HFFc6 (cell line): ENCODE measurements around the gene ABHD12B. TPM values are rescaled to one million over a fixed set of nuclear protein-coding genes. Genes with fewer than 3 reads are reported as not detected.

Source experiments
- DNase-seq: peaks from one replicate; pipeline ENCODE4 v3.0.0-alpha.2; 2018
- H3K27ac Mint-ChIP-seq: 2 replicates; pipeline ENCODE4 v1.8.0; 2020; ENCODE audit warnings: mild to moderate bottlenecking, mixed read lengths
- H3K27me3 Mint-ChIP-seq: 2 replicates; pipeline ENCODE4 v1.8.0; 2021; ENCODE audit warnings: mild to moderate bottlenecking, moderate library complexity, mixed read lengths; ENCODE audit not compliant: insufficient read depth
- H3K36me3 Mint-ChIP-seq: 2 replicates; pipeline ENCODE4 v1.8.0; 2021; ENCODE audit warnings: low read depth, mixed read lengths
- H3K4me1 Mint-ChIP-seq: 2 replicates; pipeline ENCODE4 v1.8.0; 2020; ENCODE audit warnings: low read depth, mixed read lengths
- H3K4me3 Mint-ChIP-seq: 2 replicates; pipeline ENCODE4 v1.8.0; 2020; ENCODE audit warnings: mild to moderate bottlenecking, moderate library complexity, mixed read lengths
- H3K9me3 Mint-ChIP-seq: 2 replicates; pipeline ENCODE4 v1.8.0; 2020; ENCODE audit warnings: mild to moderate bottlenecking, mixed read lengths
- CTCF ChIP-seq: fragments of 200-600 bp; sonication (generic); IDR thresholded peaks from 2 replicates; pipeline ENCODE4 v1.5.0; 2021; ENCODE audit warnings: antibody characterized with exemption, mild to moderate bottlenecking
- total RNA-seq, 6 experiments: library from RNA; stranded (reverse); fragmentation: NEBNext Ultra II Directional; extraction: Animal tissue kit (Norgen Biotek cat#: 25700); gene quantifications; 2 replicates in 1 of 6; 3 replicates in 5 of 6; pipeline ENCODE4 v1.2.3, GENCODE V29; 2021

ABHD12B gene
- total RNA-seq, 6 experiments from 2014 or later, result 0.34 TPM; not detected in 5

GRCh38 chr14:50897658-50898175 is 25.9 kb downstream of the ABHD12B start:
- peaks cover 8% of the 10 kb centered on the region for H3K4me1 Mint-ChIP-seq
- TF ChIP-seq CTCF, result no peak

GRCh38 chr14:50901361-50901760 is 29.5 kb downstream of the ABHD12B start:
- Mint-ChIP-seq H3K27ac (no peak overlapping the region), H3K4me3 (no peak overlapping the region), H3K4me1 (peaks cover 5% of the 10 kb centered on the region), H3K27me3 (no peaks in the 10 kb centered on the region), H3K36me3 (peaks cover 14% of the 10 kb centered on the region), H3K9me3 (no peaks in the 10 kb centered on the region)
- no peak for DNase-seq
- TF ChIP-seq CTCF, result no peak

More at GRCh38 chr14:50897658-50898175, 25.9 kb downstream of the ABHD12B start:
- Mint-ChIP-seq H3K36me3 (no peaks in the 10 kb centered on the region), H3K9me3 (no peaks in the 10 kb centered on the region), H3K4me3 (no peak overlapping the region), H3K27me3 (peaks cover 1% of the 10 kb centered on the region; the same call in 1 of the 2 replicates), H3K27ac (no peak overlapping the region)
- DNase-seq, result no peak

GRCh38 chr14:50904719-50905118 is 32.9 kb downstream of the ABHD12B start:
- H3K27me3 Mint-ChIP-seq, result no peaks in the 10 kb centered on the region
- no peaks in the 10 kb centered on the region for H3K4me1 Mint-ChIP-seq
- DNase-seq, result no peak
- peaks cover 30% of the 10 kb centered on the region for H3K36me3 Mint-ChIP-seq
- no peak for TF ChIP-seq CTCF
- H3K27ac Mint-ChIP-seq, result no peak overlapping the region
- no peaks in the 10 kb centered on the region for H3K9me3 Mint-ChIP-seq
- no peak overlapping the region for H3K4me3 Mint-ChIP-seq

GRCh38 chr14:50906326-50907065 is 34.6 kb downstream of the ABHD12B start:
- Mint-ChIP-seq H3K27ac (no peak overlapping the region), H3K4me1 (no peaks in the 10 kb centered on the region), H3K36me3 (peaks cover 35% of the 10 kb centered on the region), H3K27me3 (peaks cover 1% of the 10 kb centered on the region; the same call in 1 of the 2 replicates), H3K4me3 (no peak overlapping the region), H3K9me3 (no peaks in the 10 kb centered on the region)
- DNase-seq, result no peak
- no peak for TF ChIP-seq CTCF

GRCh38 chr14:50910495-50911420 is 38.9 kb downstream of the ABHD12B start:
- Mint-ChIP-seq H3K9me3 (no peaks in the 10 kb centered on the region), H3K27ac (no peak overlapping the region), H3K4me1 (no peaks in the 10 kb centered on the region), H3K4me3 (no peak overlapping the region), H3K27me3 (peaks cover 1% of the 10 kb centered on the region; the same call in 1 of the 2 replicates), H3K36me3 (peaks cover 33% of the 10 kb centered on the region)
- TF ChIP-seq CTCF, result no peak
- no peak for DNase-seq
